ENCODE measurements around the gene WNK4. TPM values are rescaled to one million over a fixed set of nuclear protein-coding genes. Genes with fewer than 3 reads are reported as not detected.
A peak's percentile ranks its signal among the peaks of the same experiment; 100 is the strongest.

The WNK4 gene
- total RNA-seq, 1 donor = 0.45 TPM

- TF ChIP-seq, protein P1, sequence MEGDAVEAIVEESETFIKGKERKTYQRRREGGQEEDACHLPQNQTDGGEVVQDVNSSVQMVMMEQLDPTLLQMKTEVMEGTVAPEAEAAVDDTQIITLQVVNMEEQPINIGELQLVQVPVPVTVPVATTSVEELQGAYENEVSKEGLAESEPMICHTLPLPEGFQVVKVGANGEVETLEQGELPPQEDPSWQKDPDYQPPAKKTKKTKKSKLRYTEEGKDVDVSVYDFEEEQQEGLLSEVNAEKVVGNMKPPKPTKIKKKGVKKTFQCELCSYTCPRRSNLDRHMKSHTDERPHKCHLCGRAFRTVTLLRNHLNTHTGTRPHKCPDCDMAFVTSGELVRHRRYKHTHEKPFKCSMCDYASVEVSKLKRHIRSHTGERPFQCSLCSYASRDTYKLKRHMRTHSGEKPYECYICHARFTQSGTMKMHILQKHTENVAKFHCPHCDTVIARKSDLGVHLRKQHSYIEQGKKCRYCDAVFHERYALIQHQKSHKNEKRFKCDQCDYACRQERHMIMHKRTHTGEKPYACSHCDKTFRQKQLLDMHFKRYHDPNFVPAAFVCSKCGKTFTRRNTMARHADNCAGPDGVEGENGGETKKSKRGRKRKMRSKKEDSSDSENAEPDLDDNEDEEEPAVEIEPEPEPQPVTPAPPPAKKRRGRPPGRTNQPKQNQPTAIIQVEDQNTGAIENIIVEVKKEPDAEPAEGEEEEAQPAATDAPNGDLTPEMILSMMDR (IDR thresholded peaks at IDR 0.05; ENCODE audit: insufficient read depth, low read length) = no peak
- no peak overlapping the region for H3K4me3 ChIP-seq (ENCODE audit: low read depth, low read length)
- peak; percentile 50 for DNase-seq (ENCODE audit: low read depth)
Measured at GRCh38 chr17:42841975-42842685, 61.7 kb downstream of the WNK4 start.

- DNase-seq (ENCODE audit: low read depth) = peak; percentile 85
- no peak overlapping the region for H3K4me3 ChIP-seq (ENCODE audit: low read depth, low read length)
- TF ChIP-seq, protein P1 (IDR thresholded peaks at IDR 0.05; ENCODE audit: insufficient read depth, low read length) = peak; percentile 100
Measured at GRCh38 chr17:42843358-42843934, 63.0 kb downstream of the WNK4 start.

GRCh38 chr17:42844271-42844670 lies 63.9 kb downstream of the WNK4 start, which contains the start of gene AOC2:
AOC2 (plus strand) TSS chr17:42844580; CDS start chr17:42844627, 47 bp downstream.
- no peak within 1 kb of the TSS for H3K4me3 ChIP-seq (ENCODE audit: low read depth, low read length)
- TF ChIP-seq, protein P1 (IDR thresholded peaks at IDR 0.05; ENCODE audit: insufficient read depth, low read length) = no peak
- DNase-seq (ENCODE audit: low read depth) = peak; percentile 61

DNA sequence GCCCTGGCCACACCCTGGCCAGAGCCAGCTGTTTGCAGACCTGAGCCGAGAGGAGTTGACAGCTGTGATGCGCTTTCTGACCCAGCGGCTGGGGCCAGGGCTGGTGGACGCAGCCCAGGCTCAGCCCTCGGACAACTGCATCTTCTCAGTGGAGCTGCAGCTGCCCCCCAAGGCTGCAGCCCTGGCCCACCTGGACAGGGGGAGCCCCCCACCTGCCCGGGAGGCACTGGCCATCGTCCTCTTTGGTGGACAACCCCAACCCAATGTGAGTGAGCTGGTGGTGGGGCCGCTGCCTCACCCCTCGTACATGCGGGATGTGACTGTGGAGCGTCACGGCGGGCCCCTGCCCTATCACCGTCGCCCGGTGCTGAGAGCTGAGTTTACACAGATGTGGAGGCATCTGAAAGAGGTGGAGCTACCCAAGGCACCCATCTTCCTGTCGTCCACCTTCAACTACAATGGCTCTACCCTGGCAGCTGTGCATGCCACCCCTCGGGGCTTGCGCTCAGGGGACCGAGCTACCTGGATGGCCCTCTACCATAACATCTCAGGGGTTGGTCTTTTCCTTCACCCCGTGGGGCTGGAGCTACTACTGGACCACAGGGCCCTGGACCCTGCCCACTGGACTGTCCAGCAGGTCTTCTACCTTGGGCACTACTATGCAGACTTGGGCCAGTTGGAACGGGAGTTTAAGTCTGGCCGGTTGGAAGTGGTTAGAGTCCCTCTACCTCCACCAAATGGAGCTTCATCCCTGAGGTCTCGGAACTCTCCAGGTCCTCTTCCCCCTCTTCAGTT lies 64.5 kb downstream of the WNK4 start:
- no peak overlapping the region for H3K4me3 ChIP-seq (ENCODE audit: low read depth, low read length)
- TF ChIP-seq, protein P1 (IDR thresholded peaks at IDR 0.05; ENCODE audit: insufficient read depth, low read length) = no peak
- no peak for DNase-seq (ENCODE audit: low read depth)

DNA sequence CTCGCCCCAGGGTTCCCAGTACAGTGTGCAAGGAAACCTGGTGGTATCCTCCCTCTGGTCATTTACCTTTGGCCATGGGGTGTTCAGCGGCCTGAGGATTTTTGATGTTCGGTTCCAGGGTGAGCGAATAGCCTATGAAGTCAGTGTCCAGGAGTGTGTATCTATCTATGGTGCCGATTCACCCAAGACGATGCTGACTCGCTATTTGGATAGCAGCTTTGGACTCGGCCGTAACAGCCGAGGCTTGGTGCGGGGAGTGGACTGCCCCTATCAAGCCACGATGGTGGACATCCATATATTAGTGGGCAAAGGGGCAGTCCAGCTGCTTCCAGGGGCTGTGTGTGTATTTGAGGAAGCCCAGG lies 65.1 kb downstream of the WNK4 start:
- no peak for DNase-seq (ENCODE audit: low read depth)
- H3K4me3 ChIP-seq (ENCODE audit: low read depth, low read length) = no peak overlapping the region
- TF ChIP-seq, protein P1 (IDR thresholded peaks at IDR 0.05; ENCODE audit: insufficient read depth, low read length) = no peak

DNA sequence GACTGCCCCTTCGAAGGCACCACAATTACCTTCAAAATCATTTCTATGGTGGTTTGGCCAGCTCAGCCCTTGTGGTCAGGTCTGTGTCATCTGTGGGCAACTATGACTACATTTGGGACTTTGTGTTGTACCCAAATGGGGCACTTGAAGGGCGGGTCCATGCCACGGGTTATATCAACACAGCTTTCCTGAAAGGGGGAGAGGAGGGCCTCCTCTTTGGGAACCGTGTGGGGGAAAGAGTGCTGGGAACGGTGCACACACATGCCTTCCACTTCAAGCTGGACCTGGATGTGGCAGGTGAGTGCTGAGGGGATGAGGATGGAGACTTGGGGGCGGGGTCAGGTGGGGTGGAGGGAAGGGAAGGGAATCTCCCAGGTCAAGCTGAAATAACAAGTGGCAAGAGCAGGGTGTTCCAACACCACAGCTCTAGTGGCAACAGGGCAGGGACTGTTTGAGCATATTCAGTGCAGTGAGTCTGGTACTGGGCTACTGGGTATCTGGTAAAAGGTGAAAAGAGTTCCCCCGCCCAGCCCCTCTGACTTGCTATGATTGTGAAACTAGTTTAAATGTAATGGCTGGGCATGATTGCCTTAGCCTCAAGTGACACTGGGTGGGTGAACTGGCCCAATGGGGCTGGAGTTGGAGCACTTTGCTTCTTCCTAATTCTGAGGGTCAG lies 65.6 kb downstream of the WNK4 start:
- H3K4me3 ChIP-seq (ENCODE audit: low read depth, low read length) = no peak overlapping the region
- no peak for DNase-seq (ENCODE audit: low read depth)
- TF ChIP-seq, protein P1 (IDR thresholded peaks at IDR 0.05; ENCODE audit: insufficient read depth, low read length) = no peak
